OCI-LY1 (cell line): ENCODE results near the gene MXD1.

Experiments used
- EZH2 ChIP-seq: fragments of 200-600 bp; sonication (generic), shearing (Covaris generic); IDR thresholded peaks from 2 replicates; pipeline ENCODE4 v1.8.0; 2017; ENCODE audit warnings: borderline replicate concordance, mixed run types, mild to moderate bottlenecking, antibody characterized with exemption, low read length, moderate library complexity, mixed read lengths
- TF ChIP-seq, protein P1 (sequence below): fragments of 200-600 bp; sonication (generic), shearing (Covaris generic); IDR thresholded peaks from 2 replicates; pipeline ENCODE4 v1.5.1; 2017; ENCODE audit warnings: mild to moderate bottlenecking, antibody characterized with exemption, low read length, moderate library complexity, mixed read lengths

DNA sequence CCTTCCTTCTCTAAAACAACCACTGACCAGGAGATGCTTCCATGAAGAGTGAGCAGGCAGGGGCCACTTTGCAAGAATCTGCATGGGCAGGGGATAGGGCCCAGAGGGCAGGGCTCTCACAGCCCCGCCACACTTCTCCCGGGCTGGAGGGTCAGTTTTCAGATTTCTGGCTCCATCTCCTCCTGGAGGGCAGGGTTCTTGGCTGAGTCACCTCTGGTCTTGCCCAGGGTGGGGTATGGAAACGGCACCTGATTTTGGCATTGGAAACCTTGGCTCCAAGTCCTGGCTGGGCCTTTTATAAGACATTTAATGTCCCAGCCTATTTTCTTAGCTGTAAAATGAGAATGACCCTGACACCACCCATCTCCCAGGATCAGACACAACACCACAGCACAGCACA lies 74.1 kb downstream of the MXD1 start:
- TF ChIP-seq, protein P1, sequence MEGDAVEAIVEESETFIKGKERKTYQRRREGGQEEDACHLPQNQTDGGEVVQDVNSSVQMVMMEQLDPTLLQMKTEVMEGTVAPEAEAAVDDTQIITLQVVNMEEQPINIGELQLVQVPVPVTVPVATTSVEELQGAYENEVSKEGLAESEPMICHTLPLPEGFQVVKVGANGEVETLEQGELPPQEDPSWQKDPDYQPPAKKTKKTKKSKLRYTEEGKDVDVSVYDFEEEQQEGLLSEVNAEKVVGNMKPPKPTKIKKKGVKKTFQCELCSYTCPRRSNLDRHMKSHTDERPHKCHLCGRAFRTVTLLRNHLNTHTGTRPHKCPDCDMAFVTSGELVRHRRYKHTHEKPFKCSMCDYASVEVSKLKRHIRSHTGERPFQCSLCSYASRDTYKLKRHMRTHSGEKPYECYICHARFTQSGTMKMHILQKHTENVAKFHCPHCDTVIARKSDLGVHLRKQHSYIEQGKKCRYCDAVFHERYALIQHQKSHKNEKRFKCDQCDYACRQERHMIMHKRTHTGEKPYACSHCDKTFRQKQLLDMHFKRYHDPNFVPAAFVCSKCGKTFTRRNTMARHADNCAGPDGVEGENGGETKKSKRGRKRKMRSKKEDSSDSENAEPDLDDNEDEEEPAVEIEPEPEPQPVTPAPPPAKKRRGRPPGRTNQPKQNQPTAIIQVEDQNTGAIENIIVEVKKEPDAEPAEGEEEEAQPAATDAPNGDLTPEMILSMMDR = no peak
- no peak for TF ChIP-seq EZH2
